IPS-18c (cell line): ENCODE measurements around the gene IMP4.
A peak's percentile ranks its signal among the peaks of the same experiment; 100 is the strongest.

Source experiments
- H3K4me3 ChIP-seq: 2 replicates; pipeline ENCODE4 v1.7.0; 2013; ENCODE audit warnings: low read depth, mild to moderate bottlenecking, low read length, moderate library complexity; ENCODE audit not compliant: insufficient read depth
- H3K9me3 ChIP-seq: one replicate; pipeline ENCODE4 v1.6.1; 2013; ENCODE audit warnings: mild to moderate bottlenecking, low read length, moderate library complexity; ENCODE audit not compliant: control insufficient read depth, insufficient read depth

Gene IMP4

DNA sequence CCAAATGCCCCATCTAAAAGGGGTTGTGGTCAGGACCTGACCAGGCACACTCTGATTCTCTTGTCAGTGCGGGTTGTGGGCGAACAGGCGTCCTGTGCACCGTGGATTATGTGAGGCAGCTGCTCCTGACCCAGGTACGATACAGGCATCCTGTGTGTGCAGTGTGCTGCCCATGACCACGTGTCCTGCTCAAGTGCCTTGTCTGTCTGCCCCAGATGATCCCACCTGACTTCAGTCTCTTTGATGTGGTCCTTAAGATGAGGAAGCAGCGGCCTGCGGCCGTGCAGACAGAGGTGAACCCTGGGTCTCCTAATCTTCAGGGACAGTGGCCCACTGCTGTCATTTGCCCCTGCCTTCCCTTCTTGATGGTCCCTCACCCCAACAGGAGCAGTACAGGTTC is 27.8 kb downstream of the IMP4 start:
- Histone ChIP-seq H3K9me3 (no peaks in the 10 kb centered on the region), H3K4me3 (no peak overlapping the region)

DNA sequence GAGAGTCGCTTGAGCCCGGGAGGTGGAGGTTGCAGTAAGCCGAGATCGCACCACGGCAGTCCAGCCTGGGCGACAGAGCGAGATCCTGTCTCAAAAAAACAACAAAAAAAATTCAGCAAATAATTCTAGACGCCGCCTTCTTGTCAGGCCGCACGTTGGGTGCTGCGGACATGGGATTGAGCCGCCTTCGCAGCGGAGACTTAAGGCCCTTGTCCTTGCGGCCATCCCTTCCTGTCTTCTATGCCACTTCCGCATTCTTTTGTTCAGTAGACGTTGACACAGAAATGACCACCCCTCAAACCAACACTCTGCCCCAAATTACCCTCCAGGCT is 29.0 kb downstream of the IMP4 start:
- Histone ChIP-seq H3K9me3 (no peaks in the 10 kb centered on the region), H3K4me3 (peak overlapping the region; percentile 94)

DNA sequence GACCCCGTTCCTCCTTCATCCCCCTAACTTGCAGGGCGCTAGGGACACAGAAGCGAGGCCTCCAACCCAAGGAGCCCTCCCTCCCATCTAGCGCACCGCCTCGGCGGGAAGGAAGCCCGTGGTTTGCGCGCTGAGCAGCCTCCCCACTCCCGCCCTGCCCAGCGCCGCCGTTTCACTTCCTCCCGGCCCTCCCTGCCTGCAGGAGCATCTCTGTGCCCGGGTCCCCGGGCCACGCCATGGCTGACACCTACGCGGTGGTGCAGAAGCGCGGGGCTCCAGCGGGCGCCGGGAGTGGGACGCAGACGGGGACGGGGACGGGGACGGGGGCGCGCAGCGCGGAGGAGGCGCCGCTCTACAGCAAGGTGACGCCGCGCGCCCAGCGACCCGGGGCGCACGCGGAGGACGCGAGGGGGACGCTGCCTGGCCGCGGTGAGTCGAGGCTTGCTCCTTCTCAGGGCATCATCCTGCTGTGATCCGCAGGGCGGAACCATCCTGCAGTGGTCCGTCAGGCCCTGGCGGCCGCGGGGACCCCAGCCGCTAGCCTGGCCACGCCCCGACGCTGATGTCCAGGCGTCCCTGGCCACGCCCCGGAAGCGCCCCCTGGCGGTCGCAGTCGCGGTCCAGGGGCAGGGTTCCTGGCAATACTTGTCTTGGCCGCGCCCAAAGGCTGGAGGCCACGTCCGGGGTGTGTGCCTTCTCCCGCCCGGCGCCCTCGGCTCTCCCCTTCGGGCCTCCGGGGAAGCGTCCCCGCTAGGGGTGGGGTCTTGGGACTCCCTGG is 29.5 kb downstream of the IMP4 start:
- Histone ChIP-seq H3K9me3 (no peaks in the 10 kb centered on the region), H3K4me3 (peak overlapping the region; percentile 94)

DNA sequence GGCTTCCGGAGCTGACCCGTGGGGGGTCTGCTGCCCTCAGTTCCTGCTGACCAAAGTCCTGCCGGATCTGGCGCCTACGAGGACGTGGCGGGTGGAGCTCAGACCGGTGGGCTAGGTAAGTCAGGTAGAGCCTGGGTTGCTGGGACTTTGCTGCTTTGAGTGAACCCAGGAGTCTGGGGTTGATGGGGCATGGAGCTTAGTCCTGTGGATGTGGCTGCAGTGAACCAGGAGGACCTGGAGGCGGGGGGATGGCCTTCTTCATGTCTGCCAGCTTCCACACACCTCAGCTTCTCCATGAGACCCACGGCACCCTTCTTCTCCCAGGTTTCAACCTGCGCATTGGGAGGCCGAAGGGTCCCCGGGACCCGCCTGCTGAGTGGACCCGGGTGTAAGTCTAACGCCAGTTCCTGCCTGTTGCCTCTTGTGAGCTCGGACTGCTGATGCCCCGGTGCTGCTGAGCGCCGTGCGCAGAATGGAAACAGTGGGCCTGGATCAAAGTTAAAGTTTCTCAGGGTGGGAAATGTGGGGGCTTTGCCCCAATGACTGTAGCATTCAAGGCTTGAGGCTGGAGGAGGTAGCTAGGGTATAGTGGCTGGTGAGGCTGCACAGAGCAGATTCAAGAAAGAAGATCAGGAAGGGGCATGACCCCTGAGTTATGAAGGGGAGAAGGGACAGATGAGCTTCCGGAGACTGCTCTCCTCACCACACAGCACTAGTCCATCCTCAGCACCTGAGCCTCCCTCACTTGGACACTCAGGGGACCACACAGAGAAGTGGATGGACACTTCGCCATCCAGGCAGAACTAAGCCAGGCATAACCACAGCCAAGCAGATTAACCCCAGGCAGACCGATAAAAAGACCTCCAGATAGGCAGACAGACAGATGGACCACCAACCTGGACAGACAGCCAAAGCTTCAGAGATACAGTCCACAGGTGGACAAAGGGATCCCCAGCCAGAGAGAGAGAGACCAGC is 30.4 kb downstream of the IMP4 start:
- Histone ChIP-seq H3K4me3 (peak overlapping the region; percentile 94), H3K9me3 (no peaks in the 10 kb centered on the region)

DNA sequence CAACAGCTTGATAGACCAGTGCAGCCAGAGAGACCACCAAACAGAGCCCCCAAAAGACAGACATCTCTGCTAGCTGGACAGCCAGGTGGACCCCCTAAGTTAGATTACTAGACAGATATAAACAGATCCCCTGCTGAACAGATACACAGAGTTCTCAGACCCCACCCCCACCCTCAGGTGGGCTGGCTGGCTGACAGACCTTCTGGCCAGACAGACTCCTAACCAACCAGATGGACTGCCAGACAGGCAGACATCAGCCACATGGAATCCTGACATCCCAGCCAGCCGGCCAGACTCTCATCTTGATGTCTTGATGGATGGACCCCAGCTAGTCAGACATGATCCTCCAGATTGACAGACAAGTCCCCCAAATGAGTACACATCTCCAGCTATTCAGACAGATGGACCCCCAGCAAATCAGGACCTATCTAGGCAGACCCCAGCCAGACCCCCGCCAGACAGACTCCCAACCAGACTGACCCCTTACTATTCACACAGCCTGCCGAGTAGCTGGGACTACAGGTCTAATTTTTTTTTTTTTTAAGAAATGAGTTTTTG is 31.2 kb downstream of the IMP4 start:
- no peaks in the 10 kb centered on the region for H3K9me3 ChIP-seq
- H3K4me3 ChIP-seq: no peak overlapping the region

DNA sequence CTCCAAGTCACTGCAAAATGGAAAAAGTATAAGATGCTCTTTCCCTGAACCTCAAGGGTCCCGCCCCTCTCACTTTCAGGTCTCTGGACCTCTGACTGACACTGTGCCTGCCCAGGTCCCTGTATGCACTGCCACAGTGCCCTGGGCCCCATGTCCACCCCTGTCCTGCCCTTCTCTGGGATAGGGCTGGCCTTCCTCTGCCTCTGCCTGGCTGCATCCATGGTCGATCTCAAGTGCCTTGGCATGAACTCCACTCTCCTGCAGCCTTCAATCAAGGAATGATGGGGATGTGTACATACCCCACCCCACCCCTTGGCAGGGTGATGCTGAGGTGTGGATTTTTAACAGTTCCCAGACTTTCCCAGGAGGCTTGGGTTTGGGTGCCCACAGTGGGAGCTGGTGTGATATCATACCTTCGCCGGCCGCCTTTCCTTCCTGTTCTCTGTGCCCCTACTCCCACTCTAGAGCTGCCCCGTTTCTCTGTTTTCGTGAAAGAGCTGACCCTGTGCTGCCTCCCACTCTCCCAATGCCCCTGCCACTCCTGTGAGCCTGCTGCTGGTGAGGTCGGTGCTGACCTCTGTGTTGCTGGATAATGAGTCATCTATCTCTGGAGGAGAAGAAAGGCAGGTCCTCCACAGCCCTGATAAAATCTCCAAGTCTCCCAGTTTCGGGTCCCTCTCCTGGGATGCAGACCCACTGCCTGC is 32.0 kb downstream of the IMP4 start:
- no peaks in the 10 kb centered on the region for H3K9me3 ChIP-seq
- no peak overlapping the region for H3K4me3 ChIP-seq

DNA sequence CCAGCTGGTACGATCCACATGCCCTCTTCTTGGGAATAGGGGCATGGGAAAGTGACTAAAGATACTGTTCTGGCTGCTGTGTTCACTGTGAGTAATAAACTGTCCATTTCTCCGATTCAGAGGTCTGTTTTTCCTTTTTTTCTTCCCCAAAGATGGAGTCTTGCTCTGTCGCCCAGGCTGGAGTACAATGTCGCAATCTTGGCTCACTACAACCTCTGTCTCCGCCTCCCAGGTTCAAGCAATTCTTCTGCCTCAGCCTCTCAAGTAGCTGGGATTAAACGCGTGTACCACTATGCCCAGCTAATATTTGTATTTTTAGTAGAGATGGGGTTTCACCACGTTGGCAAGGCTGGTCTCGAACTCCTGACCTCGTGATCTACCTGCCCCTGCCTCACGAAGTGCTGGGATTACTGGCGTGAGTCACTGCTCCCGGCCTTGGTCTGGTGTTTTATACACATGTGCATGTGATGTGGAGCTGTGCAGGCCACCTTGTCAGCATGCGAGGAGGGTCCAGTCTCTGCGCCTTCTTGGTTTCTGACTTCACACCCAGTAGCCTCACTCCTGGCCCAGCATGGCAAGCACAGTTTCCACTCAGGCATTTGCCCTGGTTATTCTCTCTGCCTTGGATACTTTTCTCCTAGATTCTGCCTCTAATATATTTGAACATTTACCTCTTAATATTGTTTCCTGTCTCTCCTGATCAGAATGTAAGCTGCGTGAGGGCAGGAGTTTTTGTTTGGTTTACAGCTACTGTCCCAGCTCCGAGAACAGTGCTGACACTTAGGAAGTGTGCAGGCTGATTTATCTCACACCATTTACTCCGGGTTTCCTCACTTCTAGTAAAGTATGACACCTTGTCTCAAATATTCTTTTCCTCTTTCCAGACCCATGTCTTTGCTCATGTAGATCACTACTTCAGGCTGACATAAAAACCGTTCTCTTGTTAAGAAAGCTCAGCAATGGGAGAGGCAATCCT is 32.9 kb downstream of the IMP4 start:
- no peak overlapping the region for H3K4me3 ChIP-seq
- H3K9me3 ChIP-seq: no peaks in the 10 kb centered on the region

DNA sequence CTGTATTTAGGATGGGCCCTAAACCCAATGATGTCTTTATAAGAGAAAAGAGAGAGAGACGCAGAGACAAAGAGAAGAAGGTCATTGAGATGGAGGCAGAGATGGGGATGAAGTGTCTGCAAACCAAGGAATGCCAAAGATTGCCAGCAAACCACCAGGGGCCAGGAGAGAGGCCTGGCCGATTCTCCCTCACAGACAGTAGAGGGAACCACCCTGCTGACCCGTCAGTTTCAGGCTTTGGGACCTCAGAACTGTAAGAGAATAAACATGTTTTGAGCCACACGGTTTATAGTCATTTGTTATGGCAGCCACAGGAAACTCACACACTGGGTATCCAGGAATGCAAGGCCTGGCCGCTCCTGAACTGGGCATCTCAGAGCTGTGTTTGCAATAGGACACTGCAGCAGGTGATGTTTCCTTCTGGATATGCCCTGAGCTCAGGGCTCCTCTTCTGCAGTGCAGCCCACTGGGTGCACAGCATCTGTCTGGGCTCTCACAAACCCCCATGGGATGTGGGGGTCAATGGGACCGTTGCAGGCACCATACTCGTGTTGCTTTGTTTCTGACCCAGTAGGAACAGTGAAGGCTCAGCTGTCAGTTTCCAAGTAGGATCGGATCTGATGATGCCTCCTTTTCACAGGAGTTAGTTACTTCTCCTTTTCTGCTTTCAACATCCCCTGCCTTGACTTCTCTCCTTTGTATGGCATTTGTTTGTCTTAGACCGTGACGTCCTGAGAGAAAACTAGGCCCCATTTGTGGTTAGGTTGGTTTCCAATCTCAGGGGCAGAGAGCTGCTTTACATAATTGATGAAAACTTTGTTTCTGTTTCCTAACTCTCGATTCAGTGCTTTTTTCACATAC is 34.0 kb downstream of the IMP4 start:
- Histone ChIP-seq H3K9me3 (no peaks in the 10 kb centered on the region), H3K4me3 (no peak overlapping the region)

DNA sequence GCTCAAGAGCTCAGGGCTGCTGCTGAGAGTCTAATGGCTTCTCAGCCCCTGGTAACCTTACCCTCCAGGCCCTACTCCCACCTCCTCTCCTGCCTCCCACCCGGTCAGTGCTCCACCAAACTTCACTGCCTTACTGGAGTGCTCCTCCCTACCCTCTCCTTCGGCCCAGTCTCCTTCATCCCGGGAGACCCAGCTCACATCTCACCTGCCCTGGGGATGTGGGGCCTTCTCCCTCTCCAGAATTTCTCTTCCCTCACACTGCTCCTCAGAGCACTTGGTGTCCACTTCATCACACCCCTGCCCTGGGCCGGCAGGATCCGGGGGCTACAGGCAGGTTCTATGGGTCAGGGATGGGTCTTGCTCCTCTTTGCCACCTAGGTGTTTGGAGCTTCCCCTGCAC is 34.8 kb downstream of the IMP4 start:
- H3K4me3 ChIP-seq: no peak overlapping the region
- no peaks in the 10 kb centered on the region for H3K9me3 ChIP-seq

DNA sequence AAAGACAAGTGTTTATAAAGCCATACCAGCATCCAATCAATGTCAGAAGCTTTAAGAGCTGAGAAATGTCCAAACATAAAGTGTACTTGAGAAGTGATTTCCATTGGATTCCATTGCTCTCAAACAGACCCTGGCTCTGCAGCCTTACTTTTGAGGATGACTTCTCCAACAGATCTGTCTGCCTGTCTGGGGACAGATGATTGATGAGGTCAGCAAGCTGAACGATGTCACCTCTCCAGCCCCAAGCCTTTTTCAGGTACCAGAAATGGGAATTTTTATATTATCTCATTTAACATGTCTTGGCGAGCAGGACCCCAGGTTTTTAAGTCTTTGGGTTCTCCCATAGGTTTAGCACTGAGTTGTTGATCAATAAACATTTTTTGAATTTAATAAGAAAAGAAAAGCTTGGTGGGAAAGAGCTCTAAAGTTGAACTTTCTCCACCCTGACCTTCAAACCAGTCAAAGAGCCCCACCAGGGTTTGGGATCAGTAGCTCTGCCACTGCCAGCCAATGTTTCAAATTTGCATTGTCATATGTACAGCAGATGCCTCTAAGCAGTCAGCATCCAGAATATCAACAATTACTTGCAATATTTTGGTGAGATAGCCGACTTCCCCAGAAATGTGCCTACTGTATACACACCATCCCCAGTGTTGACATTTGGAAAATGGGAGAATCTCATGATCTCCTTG is 35.7 kb downstream of the IMP4 start:
- no peak overlapping the region for H3K4me3 ChIP-seq
- H3K9me3 ChIP-seq: no peaks in the 10 kb centered on the region

DNA sequence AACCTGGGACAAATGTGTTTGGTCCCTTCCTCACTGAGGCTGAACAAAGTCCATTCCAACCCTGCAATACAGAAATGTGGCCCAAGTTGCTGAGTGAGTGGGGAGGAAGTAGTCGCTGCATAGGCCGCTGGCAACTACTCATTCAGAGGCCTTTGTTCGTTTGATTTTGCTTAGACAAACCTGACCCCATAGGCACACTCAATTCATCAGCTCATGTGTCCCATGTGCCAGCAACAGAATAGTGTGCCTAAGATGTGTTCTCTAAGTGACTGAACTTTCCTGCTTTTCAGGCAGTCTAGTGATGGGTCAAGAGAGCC is 36.2 kb downstream of the IMP4 start:
- H3K4me3 ChIP-seq: no peak overlapping the region
- H3K9me3 ChIP-seq: no peaks in the 10 kb centered on the region

DNA sequence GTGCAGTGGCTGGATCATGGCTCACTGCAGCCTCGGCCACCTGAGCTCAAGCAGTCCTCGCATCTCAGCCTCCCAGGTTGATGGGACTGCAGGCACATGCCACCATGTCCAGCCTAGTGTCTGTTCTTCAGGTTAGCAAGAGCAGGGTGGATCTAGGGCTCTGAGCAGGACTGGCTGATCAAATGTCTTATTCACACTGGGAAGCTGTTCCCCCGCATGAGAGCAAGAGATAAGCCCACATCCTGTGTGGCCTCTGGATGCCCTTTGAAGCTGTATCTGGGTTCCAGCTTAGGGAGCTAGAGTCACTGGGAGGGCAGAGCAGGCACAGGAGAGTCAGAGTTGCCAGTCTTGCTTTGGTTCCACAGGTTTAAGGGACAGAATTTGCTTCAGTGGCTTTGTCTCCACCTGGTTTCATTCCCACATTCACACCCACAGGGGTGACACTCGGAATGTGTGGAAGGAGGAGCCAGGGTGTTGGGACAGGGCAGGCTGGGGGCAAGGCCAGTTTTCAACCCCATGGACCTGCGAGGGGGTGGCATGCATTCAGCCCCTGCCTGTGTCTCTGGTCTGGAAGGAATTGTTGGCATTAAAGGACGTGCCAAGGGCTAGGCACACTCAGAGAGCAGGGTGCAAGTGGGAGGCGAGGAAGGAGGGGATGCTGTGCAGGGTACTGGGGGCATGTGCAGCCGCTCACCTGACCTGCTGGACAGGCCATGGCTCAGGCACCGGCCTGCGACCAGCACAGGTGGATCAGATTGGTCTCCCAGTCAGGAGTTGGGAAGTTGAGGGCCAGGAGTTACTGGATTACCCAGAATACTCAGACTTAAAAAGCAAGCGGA is 37.6 kb downstream of the IMP4 start:
- Histone ChIP-seq H3K9me3 (no peaks in the 10 kb centered on the region), H3K4me3 (no peak overlapping the region)

DNA sequence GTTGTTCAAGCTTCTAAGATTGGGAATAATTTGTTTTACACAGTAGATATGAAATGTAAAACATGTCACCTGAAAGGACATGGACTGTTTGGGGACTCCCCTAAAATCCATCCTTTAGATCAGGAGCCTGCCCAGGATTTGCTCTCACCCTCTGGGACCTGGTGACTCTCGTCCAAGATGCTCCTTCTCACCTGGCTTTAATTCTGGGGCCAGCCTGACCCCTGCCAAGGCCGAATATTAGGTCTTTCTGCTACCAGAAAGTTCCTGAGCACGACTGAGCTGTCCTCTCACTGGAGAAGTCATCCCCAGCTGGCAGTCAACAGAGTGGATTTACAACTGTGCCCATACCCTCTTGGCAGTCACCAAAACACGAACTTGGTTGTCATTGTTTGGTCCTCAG is 38.4 kb downstream of the IMP4 start:
- H3K9me3 ChIP-seq: no peaks in the 10 kb centered on the region

DNA sequence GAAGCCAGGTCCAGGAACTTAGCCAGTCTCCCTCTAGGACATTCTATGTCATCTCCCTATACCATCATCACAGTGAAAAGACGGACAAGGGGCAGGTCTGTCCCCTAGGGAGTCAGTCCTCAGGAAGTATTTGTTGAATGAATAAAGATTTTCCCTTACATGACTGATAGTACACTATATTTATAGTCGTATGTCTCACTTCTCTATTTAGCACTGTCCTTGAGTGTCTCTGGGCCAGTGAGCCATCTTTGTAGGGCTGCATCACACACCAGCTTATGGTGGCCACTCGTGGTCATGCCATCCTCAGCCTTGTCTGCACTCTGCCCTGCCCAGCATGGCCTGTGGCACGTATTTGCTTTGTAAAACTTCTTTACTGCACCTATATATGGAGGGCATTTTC is 38.9 kb downstream of the IMP4 start:
- no peaks in the 10 kb centered on the region for H3K9me3 ChIP-seq
- H3K4me3 ChIP-seq: no peak overlapping the region

More for the DNA sequence above, 38.4 kb downstream of the IMP4 start:
- H3K4me3 ChIP-seq: no peak overlapping the region
